Adipose tissue (tissue), 3 donors: ENCODE data around the gene ZIC4. TPM values are rescaled to one million over a fixed set of nuclear protein-coding genes. Genes with fewer than 3 reads are reported as not detected.

Experiments used
- H3K27ac ChIP-seq: one replicate; pipeline ENCODE4 v1.5.1; 2013; ENCODE audit warnings: low read depth, low read length
- WGBS, 3 donors: extraction: QIAGEN DNeasy Blood & Tissue Kit; methylation state at CpG; one replicate each; pipeline ENCODE4 v1.1.7; 2013; 5-methylcytosine and 5-hydroxymethylcytosine counted together
- polyA plus RNA-seq, 3 donors: library from polyadenylated mRNA; stranded (reverse); fragments of 200-250 nt; gene quantifications; one replicate each; pipeline ENCODE4 v1.2.3, GENCODE V29; 2013
- donor health status: healthy with polysubstance abuse.
- donor health status: Bipolar disorder and iron deficiency.
- donor health status: healthy.

ZIC4 gene
- polyA plus RNA-seq, 3 donors = not detected

GRCh38 chr3:147419781-147420224, 13.5 kb upstream of the ZIC4 start:
- 18 to 23% (median 19%) methylated on average over 10 of the region's 10 CpGs for WGBS, 3 donors

GRCh38 chr3:147418808-147419701, 12.7 kb upstream of the ZIC4 start:
- H3K27ac ChIP-seq = no peak overlapping the region

More at GRCh38 chr3:147419781-147420224, 13.5 kb upstream of the ZIC4 start:
- no peak overlapping the region for H3K27ac ChIP-seq

GRCh38 chr3:147418371-147418781, 12.0 kb upstream of the ZIC4 start:
- H3K27ac ChIP-seq = no peak overlapping the region
- WGBS, 3 donors = 30 to 36% (median 31%) methylated on average over 4 of the region's 4 CpGs

More at GRCh38 chr3:147418808-147419701, 12.7 kb upstream of the ZIC4 start:
- 2 to 6% (median 4%) methylated on average over 54 of the region's 54 CpGs for WGBS, 3 donors

- 45 to 47% (median 46%) methylated on average over 7 of the region's 7 CpGs for WGBS, 3 donors
- H3K27ac ChIP-seq = no peak overlapping the region
These were observed 11.4 kb upstream of the ZIC4 start for GRCh38 chr3:147417551-147418295.

GRCh38 chr3:147416931-147417330, 10.6 kb upstream of the ZIC4 start:
- no peak overlapping the region for H3K27ac ChIP-seq
- WGBS, 3 donors = 14 to 25% (median 20%) methylated on average over 1 of the region's 1 CpG

- WGBS, 3 donors = 7 to 11% (median 10%) methylated on average over 2 of the region's 2 CpGs
- no peak overlapping the region for H3K27ac ChIP-seq
These were observed 9.5 kb upstream of the ZIC4 start for GRCh38 chr3:147415874-147416273.

- 10 to 13% (median 13%) methylated on average over 6 of the region's 6 CpGs for WGBS, 3 donors
- H3K27ac ChIP-seq = no peak overlapping the region
These were observed 8.9 kb upstream of the ZIC4 start for GRCh38 chr3:147415286-147415685.

GRCh38 chr3:147414390-147415138, 8.2 kb upstream of the ZIC4 start:
- H3K27ac ChIP-seq = no peak overlapping the region
- WGBS, 3 donors = 13 to 20% (median 17%) methylated on average over 18 of the region's 18 CpGs

GRCh38 chr3:147413686-147414389, 7.5 kb upstream of the ZIC4 start:
- H3K27ac ChIP-seq = no peak overlapping the region
- WGBS, 3 donors = 7 to 9% (median 8%) methylated on average over 20 to 24 of the region's 24 CpGs

GRCh38 chr3:147412917-147413685, 6.8 kb upstream of the ZIC4 start:
- 8 to 11% (median 10%) methylated on average over 37 of the region's 37 CpGs for WGBS, 3 donors
- no peak overlapping the region for H3K27ac ChIP-seq

GRCh38 chr3:147412261-147412916, 6.0 kb upstream of the ZIC4 start:
- no peak overlapping the region for H3K27ac ChIP-seq
- WGBS, 3 donors = 10 to 14% (median 12%) methylated on average over 32 of the region's 32 CpGs

- no peak overlapping the region for H3K27ac ChIP-seq
- 8 to 11% (median 10%) methylated on average over 20 of the region's 20 CpGs for WGBS, 3 donors
These were observed 5.5 kb upstream of the ZIC4 start for GRCh38 chr3:147411815-147412241.

- WGBS, 3 donors = 6% methylated on average over 14 of the region's 14 CpGs
- H3K27ac ChIP-seq = no peak overlapping the region
These were observed 5.0 kb upstream of the ZIC4 start for GRCh38 chr3:147411238-147411814.

- WGBS, 3 donors = 2 to 4% (median 4%) methylated on average over 61 of the region's 61 CpGs
- no peak overlapping the region for H3K27ac ChIP-seq
These were observed 4.3 kb upstream of the ZIC4 start for GRCh38 chr3:147410526-147411237.

GRCh38 chr3:147410116-147410525, 3.8 kb upstream of the ZIC4 start:
- WGBS, 3 donors = 3 to 5% (median 5%) methylated on average over 49 to 52 of the region's 52 CpGs
- H3K27ac ChIP-seq = no peak overlapping the region
